HepG2 (cell line): ENCODE data around the gene PHF21B. TPM values are rescaled to one million over a fixed set of nuclear protein-coding genes. Genes with fewer than 3 reads are reported as not detected.

Experiments
- ATAC-seq: fragments of 200-7000 bp; cut with Tn5 transposase; 3 replicates; pipeline ENCODE4 v1.9.1; 2020; ENCODE audit warnings: mild to moderate bottlenecking, moderate library complexity
- BruUV-seq: library from RNA; stranded (reverse); fragments of 400-500 nt; replicated peaks from 2 replicates; lab custom pipeline; 2021; lab: Mats Ljungman, UMichigan
- CTCF ChIA-PET: fragments of 300-600 bp; formaldehyde crosslinking; extraction: SDS; loops from one replicate; lab custom pipeline; 2021; ENCODE audit warnings: low total read pairs, inconsistent platforms, low intra/inter-chr PET ratio; lab: Yijun Ruan, JAX
- POLR2A ChIA-PET: fragments of 350-600 bp; sonication (Branson Sonifier 250); formaldehyde crosslinking; loops from one replicate; lab custom pipeline; 2020; ENCODE audit warnings: antibody characterized with exemption, inconsistent platforms; lab: Yijun Ruan, JAX
- DNase-seq: peaks from one replicate; pipeline ENCODE4 v3.0.0-alpha.2; 2015; ENCODE audit warnings: low spot score
- FAIRE-seq: peaks from 3 replicates; lab custom pipeline; 2011; peaks lifted over from hg19 to GRCh38; lab: Jason Lieb, UNC
- H2AFZ ChIP-seq: one replicate; pipeline ENCODE4 v1.6.1; 2011; ENCODE audit warnings: low read length, inconsistent platforms
- H3K27ac ChIP-seq: fragments of 300-600 bp; 3 replicates; pipeline ENCODE4 v1.8.0; 2011; ENCODE audit warnings: mixed run types, mild to moderate bottlenecking, mixed read lengths, low read length, inconsistent platforms; ENCODE audit not compliant: insufficient read depth; ENCODE audit errors: extremely low read length
- H3K27me3 ChIP-seq, 2 experiments: fragments of 200-600 bp in 1 of 2; 2 replicates in 1 of 2; 3 replicates in 1 of 2; pipeline versions ENCODE4 v1.6.0 to v1.8.0; 2011; ENCODE audit warnings: low read length in 2 of 2, mild to moderate bottlenecking in 2 of 2, moderate library complexity in 2 of 2, inconsistent platforms in 1 of 2; ENCODE audit not compliant: insufficient read depth in 2 of 2, control insufficient read depth in 1 of 2
- H3K36me3 ChIP-seq, 2 experiments: fragments of 200-600 bp in 1 of 2; replicated peaks in 1 of 2; 2 replicates in 1 of 2; 3 replicates in 1 of 2; pipeline versions ENCODE4 v1.5.1 to v1.8.0; 2011; ENCODE audit warnings: low read length in 2 of 2, inconsistent platforms in 1 of 2; ENCODE audit not compliant: insufficient read depth in 2 of 2, control insufficient read depth in 1 of 2
- H3K4me1 ChIP-seq: 2 replicates; pipeline ENCODE4 v1.5.1; 2012; ENCODE audit warnings: low read length, inconsistent platforms; ENCODE audit not compliant: insufficient read depth
- H3K4me2 ChIP-seq: 2 replicates; pipeline ENCODE4 v1.6.0; 2011; ENCODE audit warnings: low read depth, low read length, inconsistent platforms
- H3K4me3 ChIP-seq, 3 experiments: fragments of 200-600 bp in 1 of 3; sonication (generic), shearing (Covaris generic) in 1 of 3; replicated peaks in 1 of 3; 2 replicates each; pipeline ENCODE4 v1.5.1; 2011 to 2016; ENCODE audit warnings: low read length in 3 of 3, inconsistent platforms in 2 of 3, low read depth in 2 of 3, mild to moderate bottlenecking in 2 of 3, control low read depth in 1 of 3, mixed read lengths in 1 of 3; ENCODE audit not compliant: insufficient read depth in 1 of 3
- H3K79me2 ChIP-seq: one replicate; pipeline ENCODE4 v1.6.1; 2011; ENCODE audit warnings: low read length, inconsistent platforms; ENCODE audit not compliant: insufficient read depth
- H3K9ac ChIP-seq: 2 replicates; pipeline ENCODE4 v1.6.0; 2011; ENCODE audit warnings: mild to moderate bottlenecking, low read depth, low read length, inconsistent platforms; ENCODE audit not compliant: insufficient read depth
- H3K9me3 ChIP-seq: 2 replicates; pipeline ENCODE4 v1.5.1; 2012; ENCODE audit warnings: mild to moderate bottlenecking, low read length
- H4K20me1 ChIP-seq: 2 replicates; pipeline ENCODE4 v1.6.0; 2011; ENCODE audit warnings: inconsistent platforms, mild to moderate bottlenecking, low read length, moderate library complexity; ENCODE audit not compliant: insufficient read depth
- ATF7 ChIP-seq, 2 experiments: fragments of 450-650 bp in 1 of 2; sonication (generic) in 1 of 2; formaldehyde crosslinking in 1 of 2; IDR thresholded peaks; 2 replicates each; pipeline versions ENCODE4 v1.4.0 to v1.6.1; 2016 to 2020; ENCODE audit warnings: antibody characterized with exemption in 1 of 2, mild to moderate bottlenecking in 1 of 2, missing genetic modification reagents in 1 of 2
- DNMT3B ChIP-seq: conservative IDR thresholded peaks from 2 replicates; pipeline ENCODE4 v1.6.1; 2016; ENCODE audit warnings: missing biosample characterization, control low read depth
- DPF2 ChIP-seq: sonication (generic); formaldehyde crosslinking; IDR thresholded peaks from 2 replicates; pipeline ENCODE4 v1.4.0; 2020; ENCODE audit warnings: mild to moderate bottlenecking, low read depth, missing genetic modification reagents, borderline replicate concordance
- EED ChIP-seq: sonication (generic); formaldehyde crosslinking; IDR thresholded peaks from 2 replicates; pipeline ENCODE4 v1.5.0; 2020; ENCODE audit warnings: mild to moderate bottlenecking, missing genetic modification reagents
- ELF1 ChIP-seq: sonication (generic); formaldehyde crosslinking; IDR thresholded peaks from 2 replicates; pipeline ENCODE4 v1.4.0; 2020; ENCODE audit warnings: missing genetic modification reagents
- HDAC6 ChIP-seq: fragments of 200-600 bp; sonication (generic); IDR thresholded peaks from 2 replicates; pipeline ENCODE4 v1.7.0; 2017; ENCODE audit warnings: mild to moderate bottlenecking, antibody characterized with exemption, low read length, low read depth
- PHF20 ChIP-seq: sonication (generic); formaldehyde crosslinking; IDR thresholded peaks from 2 replicates; pipeline ENCODE4 v1.5.0; 2020; ENCODE audit warnings: mild to moderate bottlenecking, missing genetic modification reagents
- RCOR2 ChIP-seq: IDR thresholded peaks from 2 replicates; pipeline ENCODE4 v1.6.1; 2016; ENCODE audit warnings: missing biosample characterization, missing genetic modification reagents
- SNAI1 ChIP-seq: sonication (generic); formaldehyde crosslinking; IDR thresholded peaks from 2 replicates; pipeline ENCODE4 v1.5.0; 2020; ENCODE audit warnings: mild to moderate bottlenecking, missing genetic modification reagents, borderline replicate concordance
- SRSF1 ChIP-seq: fragments of 200-400 bp; formaldehyde crosslinking; optimal IDR thresholded peaks from 2 replicates; pipeline ENCODE3; 2017; ENCODE audit warnings: mild to moderate bottlenecking, low read depth, low read length, moderate library complexity
- ZNF264 ChIP-seq: sonication (generic); formaldehyde crosslinking; IDR thresholded peaks from 2 replicates; pipeline ENCODE4 v1.4.0; 2020; ENCODE audit warnings: missing genetic modification reagents
- ZNF703 ChIP-seq: sonication (generic); formaldehyde crosslinking; IDR thresholded peaks from 2 replicates; pipeline ENCODE4 v1.5.1; 2020; ENCODE audit warnings: missing genetic modification reagents, mild to moderate bottlenecking, moderate library complexity, borderline replicate concordance
- WGBS: methylation state at CpG from one replicate; pipeline ENCODE4 v1.1.6; 2017; ENCODE audit warnings: low lambda C conversion rate; 5-methylcytosine and 5-hydroxymethylcytosine counted together
- in situ Hi-C: cut with HindIII; loops from 2 replicates; pipeline ENCODE4 v1.10.0; 2017; ENCODE audit warnings: low pct_unique_long_range_greater_than_20kb; ENCODE audit not compliant: extremely low pct_ligation_motif_present
- intact Hi-C: fragments of 100-400 bp; cut with micrococcal nuclease; formaldehyde crosslinking; loops from one replicate; pipeline ENCODE4 v1.10.0; 2022; ENCODE audit not compliant: unreplicated experiment
- polyA plus RNA-seq, 8 experiments: library from polyadenylated mRNA; depleted of rRNA in 3 of 8; stranded (reverse) in 7 of 8; unstranded in 1 of 8; fragments of >200 nt; fragmentation: Illumina TruSeq in 4 of 8; extraction: Trizol in 4 of 8; gene quantifications; 2 replicates each; pipeline versions ENCODE4 v1.2.1 to v1.2.3, GENCODE V29; 2011 to 2016; ENCODE audit warnings: low read depth in 4 of 8, missing spikeins in 1 of 8, mixed read lengths in 1 of 8; ENCODE audit not compliant: insufficient read depth in 1 of 8
- total RNA-seq, 5 experiments: library from RNA; depleted of rRNA; stranded (reverse); fragments of >200 nt; fragmentation: Illumina TruSeq; extraction: Trizol; gene quantifications; 2 replicates each; pipeline ENCODE4 v1.2.3, GENCODE V29; 2016; ENCODE audit warnings: low read depth in 1 of 5
- TF ChIP-seq, protein P1 (sequence below): sonication (generic); formaldehyde crosslinking; IDR thresholded peaks from 2 replicates; pipeline ENCODE4 v1.8.1; 2022; ENCODE audit warnings: mild to moderate bottlenecking, missing genetic modification reagents
- TF ChIP-seq, protein P2 (sequence below): sonication (generic); formaldehyde crosslinking; IDR thresholded peaks from 2 replicates; pipeline ENCODE4 v1.4.0; 2020; ENCODE audit warnings: missing genetic modification reagents, borderline replicate concordance
- TF ChIP-seq, protein P3 (sequence below): sonication (generic); formaldehyde crosslinking; conservative IDR thresholded peaks from 2 replicates; pipeline ENCODE4 v1.8.1; 2023; ENCODE audit warnings: missing genetic modification reagents

PHF21B gene
- total and polyA plus RNA-seq, 2 of the 13 experiments (the other 11 are each of a cell fraction or from before 2014, with no cell fraction given): not detected

- 23% methylated on average over 7 of the region's 11 CpGs for WGBS
- no peak for FAIRE-seq
- no peak for ATAC-seq
- in situ Hi-C loops: no loop called here
- no peaks in the 10 kb centered on the region for H3K9me3 ChIP-seq
- ChIA-PET CTCF (no interaction called here), POLR2A (no interaction called here)
- H3K9ac ChIP-seq: no peak overlapping the region
- H3K4me1 ChIP-seq: no peaks in the 10 kb centered on the region
- no peak overlapping the region for H3K4me3 ChIP-seq
- H3K36me3 ChIP-seq: no peaks in the 10 kb centered on the region
- BruUV-seq: no TSS peak
- no peaks in the 10 kb centered on the region for H4K20me1 ChIP-seq
- no peak overlapping the region for H2AFZ ChIP-seq
- no peak overlapping the region for H3K27ac ChIP-seq
- no peak overlapping the region for H3K4me2 ChIP-seq
- intact Hi-C loops: no loop called here
- DNase-seq: no peak
- H3K27me3 ChIP-seq: peaks cover 9 to 37% of the 10 kb centered on the region in 2 experiments; a peak in 4 of 5 replicates
- no peaks in the 10 kb centered on the region for H3K79me2 ChIP-seq
- TF ChIP-seq PHF20: no peak
- no peak for TF ChIP-seq ATF7 (IDR thresholded peaks at IDR 0.05)
- no peak for TF ChIP-seq ATF7 (CRISPR knock-in tag; IDR thresholded peaks at IDR 0.05)
- no peak for TF ChIP-seq RCOR2
- TF ChIP-seq, protein P1, sequence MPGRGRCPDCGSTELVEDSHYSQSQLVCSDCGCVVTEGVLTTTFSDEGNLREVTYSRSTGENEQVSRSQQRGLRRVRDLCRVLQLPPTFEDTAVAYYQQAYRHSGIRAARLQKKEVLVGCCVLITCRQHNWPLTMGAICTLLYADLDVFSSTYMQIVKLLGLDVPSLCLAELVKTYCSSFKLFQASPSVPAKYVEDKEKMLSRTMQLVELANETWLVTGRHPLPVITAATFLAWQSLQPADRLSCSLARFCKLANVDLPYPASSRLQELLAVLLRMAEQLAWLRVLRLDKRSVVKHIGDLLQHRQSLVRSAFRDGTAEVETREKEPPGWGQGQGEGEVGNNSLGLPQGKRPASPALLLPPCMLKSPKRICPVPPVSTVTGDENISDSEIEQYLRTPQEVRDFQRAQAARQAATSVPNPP: no peak
- TF ChIP-seq ZNF264 (CRISPR knock-in tag): no peak
- TF ChIP-seq SRSF1: no peak
- TF ChIP-seq EED: no peak
- TF ChIP-seq DNMT3B (CRISPR knock-in tag): no peak
- no peak for TF ChIP-seq ELF1 (CRISPR knock-in tag)
- no peak for TF ChIP-seq DPF2
- TF ChIP-seq, protein P2, sequence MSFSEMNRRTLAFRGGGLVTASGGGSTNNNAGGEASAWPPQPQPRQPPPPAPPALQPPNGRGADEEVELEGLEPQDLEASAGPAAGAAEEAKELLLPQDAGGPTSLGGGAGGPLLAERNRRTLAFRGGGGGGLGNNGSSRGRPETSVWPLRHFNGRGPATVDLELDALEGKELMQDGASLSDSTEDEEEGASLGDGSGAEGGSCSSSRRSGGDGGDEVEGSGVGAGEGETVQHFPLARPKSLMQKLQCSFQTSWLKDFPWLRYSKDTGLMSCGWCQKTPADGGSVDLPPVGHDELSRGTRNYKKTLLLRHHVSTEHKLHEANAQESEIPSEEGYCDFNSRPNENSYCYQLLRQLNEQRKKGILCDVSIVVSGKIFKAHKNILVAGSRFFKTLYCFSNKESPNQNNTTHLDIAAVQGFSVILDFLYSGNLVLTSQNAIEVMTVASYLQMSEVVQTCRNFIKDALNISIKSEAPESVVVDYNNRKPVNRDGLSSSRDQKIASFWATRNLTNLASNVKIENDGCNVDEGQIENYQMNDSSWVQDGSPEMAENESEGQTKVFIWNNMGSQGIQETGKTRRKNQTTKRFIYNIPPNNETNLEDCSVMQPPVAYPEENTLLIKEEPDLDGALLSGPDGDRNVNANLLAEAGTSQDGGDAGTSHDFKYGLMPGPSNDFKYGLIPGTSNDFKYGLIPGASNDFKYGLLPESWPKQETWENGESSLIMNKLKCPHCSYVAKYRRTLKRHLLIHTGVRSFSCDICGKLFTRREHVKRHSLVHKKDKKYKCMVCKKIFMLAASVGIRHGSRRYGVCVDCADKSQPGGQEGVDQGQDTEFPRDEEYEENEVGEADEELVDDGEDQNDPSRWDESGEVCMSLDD (CRISPR knock-in tag): no peak
- TF ChIP-seq, protein P3, sequence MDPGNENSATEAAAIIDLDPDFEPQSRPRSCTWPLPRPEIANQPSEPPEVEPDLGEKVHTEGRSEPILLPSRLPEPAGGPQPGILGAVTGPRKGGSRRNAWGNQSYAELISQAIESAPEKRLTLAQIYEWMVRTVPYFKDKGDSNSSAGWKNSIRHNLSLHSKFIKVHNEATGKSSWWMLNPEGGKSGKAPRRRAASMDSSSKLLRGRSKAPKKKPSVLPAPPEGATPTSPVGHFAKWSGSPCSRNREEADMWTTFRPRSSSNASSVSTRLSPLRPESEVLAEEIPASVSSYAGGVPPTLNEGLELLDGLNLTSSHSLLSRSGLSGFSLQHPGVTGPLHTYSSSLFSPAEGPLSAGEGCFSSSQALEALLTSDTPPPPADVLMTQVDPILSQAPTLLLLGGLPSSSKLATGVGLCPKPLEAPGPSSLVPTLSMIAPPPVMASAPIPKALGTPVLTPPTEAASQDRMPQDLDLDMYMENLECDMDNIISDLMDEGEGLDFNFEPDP: no peak
- no peak for TF ChIP-seq HDAC6
- no peak for TF ChIP-seq ZNF703 (CRISPR knock-in tag)
- TF ChIP-seq SNAI1 (CRISPR knock-in tag): no peak
These were observed 118.0 kb downstream of the PHF21B start for GRCh38 chr22:44891791-44892190.
